GDM1 (cell line): ENCODE measurements around the gene TFAP2E.

Experiments
- DNase-seq: peaks from one replicate; lab custom pipeline; 2025; lab: John Stamatoyannopoulos, UW

TFAP2E gene

DNA sequence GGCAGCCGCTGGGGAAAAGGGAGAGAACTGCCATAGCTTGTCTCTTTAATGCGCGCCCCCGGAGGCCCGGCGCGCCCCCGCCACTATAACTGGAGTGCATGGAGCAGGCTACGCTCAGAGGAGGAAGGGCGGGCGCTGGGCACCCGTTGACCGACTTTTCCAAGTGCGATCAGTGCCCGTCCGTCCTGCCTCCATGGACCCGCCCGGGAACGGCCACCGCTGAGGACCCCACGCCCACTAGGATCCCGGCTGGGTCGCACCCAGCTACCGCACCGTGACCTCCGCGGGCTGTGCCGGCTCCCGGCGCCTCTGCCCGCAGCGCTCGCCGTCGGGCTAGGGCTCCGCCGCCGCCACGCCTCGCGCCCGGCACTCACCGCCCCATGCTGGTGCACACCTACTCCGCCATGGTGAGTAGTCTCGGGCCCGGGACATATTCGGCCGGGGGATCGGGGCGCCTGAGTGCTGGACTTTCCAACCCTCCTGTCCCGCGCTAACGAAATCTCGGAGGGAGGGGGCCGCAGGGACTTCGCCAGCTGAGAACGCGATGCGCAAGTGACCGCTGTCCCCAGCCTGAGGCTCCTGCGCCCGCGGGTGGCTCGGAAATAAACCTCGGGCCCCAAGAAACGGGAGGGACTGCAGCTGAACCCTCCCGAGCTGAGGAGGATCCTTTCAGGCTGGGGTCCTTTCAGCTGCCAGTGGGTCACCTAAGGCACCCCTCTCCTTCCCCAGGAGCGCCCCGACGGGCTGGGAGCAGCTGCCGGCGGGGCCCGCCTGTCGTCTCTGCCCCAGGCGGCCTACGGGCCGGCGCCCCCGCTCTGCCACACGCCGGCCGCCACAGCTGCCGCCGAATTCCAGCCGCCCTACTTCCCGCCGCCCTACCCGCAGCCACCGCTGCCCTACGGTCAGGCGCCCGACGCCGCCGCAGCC is at the start of gene TFAP2E:
TSS of gene TFAP2E (plus strand) at position 117 of the 927 bp plus-strand sequence. CDS start at position 381, 264 bp downstream.
- DNase-seq: no peak

DNA sequence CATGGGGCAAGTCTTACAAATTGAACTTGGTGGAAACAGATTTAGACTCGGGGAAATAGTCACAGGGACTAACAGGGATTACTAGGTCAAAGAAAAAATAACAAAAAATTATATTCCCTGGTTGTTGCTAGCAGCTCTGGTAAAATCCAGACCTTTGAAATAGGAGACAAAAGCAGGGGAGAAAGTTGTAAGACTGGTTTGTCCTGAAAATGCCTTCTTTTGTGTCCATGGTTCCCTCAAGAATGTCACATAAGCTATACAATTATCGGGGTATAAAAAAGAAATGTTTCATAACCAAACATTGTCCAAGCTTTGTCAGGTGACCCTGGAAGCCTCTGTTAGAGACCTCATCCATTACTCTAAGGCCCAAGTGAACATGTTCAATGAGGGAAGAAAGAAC is 49.0 kb upstream of the TFAP2E start:
- no peak for DNase-seq

DNA sequence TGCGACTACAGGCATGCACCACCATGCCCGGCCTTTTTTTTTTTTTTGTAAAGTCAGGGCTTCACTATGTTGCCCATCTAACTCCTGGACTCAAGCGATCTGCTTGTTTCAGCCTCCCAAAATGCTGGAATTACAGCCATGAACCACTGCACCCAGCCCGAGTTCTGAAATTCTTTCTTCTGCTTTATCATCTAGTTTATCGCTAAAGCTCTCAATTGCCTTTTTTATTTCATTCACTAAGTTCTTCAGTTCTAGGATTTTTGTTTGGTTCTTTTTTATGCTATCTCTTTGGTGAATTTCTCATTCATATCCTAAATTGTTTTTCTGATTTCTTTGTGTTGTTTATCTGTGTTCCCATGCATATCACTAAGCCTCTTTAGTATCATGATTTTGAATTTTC is 42.9 kb upstream of the TFAP2E start:
- no peak for DNase-seq

DNA sequence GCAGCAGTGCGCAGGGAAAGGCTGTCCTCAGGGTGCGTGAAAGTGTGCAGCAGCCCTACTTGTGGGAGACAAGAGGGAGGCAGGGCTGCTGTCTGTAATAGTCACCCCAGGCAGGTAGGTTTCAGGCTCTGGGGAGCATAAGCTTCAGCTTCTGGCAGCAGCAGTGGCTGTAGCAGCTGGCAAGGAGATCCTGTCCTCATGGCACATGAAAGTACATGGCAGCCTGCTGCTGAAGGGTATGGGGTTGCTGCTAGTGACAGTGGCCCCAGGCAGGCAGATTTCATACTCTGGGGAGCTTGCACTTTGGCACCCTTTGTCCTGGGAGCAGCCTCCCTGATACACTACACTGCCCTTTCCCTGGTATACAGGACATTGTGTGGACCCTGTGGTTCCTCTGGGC is 42.2 kb upstream of the TFAP2E start:
- no peak for DNase-seq

DNA sequence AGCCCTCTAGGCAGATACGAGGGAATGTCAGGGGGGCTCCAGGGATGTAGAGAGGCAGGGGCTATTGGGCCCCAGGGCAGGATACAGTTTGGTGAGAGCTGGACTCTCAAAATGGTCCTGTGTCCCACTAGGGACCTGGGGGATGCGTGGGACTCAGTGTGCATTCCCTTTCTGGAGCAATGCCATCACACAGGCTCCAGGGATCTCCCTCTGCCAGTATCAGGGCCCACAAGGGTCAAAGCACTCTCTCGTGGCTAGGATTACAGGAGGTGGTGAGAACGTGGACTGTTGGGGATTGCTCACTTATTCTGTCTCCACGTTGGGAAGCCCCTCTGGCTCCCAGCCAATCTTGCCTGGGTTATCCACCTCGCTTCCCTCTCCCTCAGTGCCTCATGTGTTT is 41.7 kb upstream of the TFAP2E start:
- DNase-seq: no peak

DNA sequence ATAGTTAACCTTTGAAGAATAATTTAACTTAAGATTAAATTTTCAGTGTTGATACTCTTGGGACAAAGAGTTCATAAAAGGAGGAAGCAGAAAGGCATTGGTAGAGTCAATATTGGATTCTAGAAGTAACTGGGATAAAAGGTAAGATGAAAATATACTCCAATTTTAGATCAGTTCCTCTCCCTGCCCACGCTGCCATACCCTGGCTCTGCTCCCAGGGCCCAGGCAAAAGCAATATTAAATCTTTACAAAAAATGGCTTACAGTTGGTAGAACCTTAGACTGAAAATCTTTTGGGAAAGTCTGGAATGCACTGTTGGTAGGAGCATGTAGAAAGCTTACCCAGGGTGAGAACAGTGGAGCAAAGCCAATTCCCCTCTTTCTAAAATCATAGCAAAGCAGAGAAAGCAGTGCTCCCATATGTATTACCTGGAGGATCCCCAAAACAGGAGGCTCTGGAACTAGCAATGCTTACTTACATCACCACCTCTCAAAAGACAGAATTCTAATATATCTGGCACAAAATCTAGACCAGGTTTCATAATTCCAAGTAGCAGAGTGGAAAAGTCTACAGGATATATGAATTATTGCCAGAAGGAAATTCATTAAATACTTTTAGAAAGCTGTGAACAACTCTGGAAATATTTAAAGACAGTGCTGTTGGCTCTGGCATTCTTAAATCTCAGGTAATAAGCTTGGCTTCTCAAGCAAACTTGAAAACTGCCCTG is 40.5 kb upstream of the TFAP2E start:
- no peak for DNase-seq

DNA sequence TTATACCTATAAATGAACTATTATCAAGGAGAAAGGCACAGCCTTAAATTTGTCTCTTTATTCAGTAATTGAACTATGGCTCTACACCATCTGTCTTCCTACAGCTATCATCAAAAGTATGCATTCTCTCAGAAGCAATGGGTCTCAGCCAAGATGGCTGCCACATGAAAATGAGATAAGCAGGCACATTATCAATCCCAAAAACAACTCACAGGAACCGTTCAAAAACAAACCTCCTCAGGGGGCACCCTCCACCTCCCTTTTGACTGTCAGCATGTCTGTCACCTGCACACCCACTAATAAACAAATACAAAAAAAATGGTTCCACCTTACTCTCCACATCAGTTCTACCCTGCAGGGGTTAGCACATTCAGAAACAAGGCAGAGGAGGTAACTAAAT is 39.5 kb upstream of the TFAP2E start:
- DNase-seq: no peak

DNA sequence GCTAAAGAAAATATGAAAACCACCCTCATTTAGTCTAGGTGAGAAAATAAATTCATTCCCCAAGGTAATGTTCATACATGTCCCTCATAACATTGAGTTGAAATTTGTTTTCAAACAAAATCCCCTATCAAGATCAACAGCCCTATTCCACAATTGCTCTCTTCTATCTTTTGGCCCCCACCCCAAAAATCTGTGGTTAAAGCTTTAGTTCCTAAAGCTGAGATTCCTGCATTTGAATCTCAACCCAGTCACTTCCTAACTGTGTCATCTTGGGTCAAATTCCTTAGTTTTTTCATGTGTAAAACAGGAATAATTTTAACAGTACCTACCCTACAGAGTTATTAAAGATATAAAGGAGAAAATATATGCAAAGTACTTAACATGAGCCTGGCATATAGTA is 37.9 kb upstream of the TFAP2E start:
- DNase-seq: no peak

DNA sequence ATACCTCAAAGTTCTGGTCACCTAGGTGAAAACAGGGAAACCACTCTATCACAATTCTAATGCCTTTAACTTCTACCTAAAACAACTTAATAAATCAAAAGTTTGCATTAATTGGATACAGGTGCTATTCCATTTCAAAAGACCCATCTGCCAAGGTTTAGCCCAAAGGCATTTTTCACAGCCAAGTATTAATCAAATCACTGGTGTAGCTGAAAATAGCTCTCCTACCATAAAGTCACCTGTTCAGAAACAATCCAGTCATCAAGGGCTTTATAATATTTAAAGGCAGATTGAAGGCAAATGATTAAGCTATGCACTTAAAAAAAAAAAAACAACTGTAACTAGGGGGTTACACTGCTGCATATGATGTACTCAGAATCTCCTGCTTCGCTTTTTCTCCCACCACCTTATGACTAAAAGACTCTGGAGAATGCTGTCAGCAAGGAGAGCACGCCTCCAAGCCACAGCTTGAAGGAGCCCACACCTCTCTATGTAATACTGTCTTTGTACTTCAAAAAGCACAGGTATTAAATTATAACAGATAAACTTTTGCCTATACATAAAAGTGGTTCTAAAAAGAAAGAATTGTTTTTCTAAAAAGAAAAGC is 36.5 kb upstream of the TFAP2E start:
- no peak for DNase-seq

DNA sequence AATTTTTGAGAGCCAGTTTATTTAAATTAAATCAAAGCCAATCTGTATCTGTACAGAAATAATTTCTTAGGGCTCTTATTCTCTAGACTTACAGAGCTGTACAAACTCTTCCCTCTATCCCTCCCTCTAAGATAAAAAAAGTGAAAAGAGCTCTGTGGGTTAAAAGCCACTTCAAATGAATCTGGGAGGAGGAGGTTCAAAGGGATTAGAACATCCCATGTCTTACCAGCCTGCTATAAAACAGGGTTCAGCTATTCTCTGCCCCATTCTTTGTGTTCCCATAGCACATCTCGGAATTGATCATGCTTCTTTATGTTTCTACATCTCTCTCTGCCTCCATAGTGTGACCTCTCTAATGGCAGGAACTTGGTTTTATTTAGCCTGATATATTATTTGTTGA is 35.3 kb upstream of the TFAP2E start:
- DNase-seq: no peak

DNA sequence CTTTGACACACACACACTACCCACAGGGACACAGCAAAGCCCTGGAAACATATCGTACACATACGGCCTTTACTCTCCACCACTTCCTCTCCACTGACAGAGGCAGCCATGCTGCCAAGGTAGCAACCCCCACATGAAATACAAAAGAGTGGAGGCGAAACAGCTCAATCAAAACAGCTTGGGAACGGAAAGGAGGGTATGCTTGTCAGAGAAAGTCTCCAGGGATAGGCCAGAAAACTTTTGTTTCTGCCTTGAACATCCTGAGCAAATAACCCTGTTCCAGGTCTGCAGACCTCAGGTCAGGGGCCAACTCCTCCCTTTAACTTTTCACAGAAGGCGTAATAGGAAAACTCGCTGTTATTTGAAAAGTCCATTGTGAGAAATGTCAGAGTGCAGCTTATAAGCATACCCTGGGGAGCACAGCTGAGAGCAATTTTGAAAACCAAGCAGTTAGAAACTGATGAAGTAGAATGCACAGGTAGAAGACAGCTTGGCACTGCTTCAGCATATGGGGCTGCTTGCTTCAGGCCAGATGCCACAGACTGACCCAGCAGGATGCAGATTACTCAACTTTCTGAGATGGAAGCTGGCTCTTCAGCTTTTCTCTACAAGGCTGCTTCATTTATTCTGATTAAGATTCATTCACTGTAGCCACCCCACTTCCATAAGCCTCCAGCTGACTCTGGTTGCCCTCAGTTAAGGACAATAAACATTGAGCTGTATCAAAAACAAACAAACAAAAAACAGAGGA is 33.9 kb upstream of the TFAP2E start:
- no peak for DNase-seq

DNA sequence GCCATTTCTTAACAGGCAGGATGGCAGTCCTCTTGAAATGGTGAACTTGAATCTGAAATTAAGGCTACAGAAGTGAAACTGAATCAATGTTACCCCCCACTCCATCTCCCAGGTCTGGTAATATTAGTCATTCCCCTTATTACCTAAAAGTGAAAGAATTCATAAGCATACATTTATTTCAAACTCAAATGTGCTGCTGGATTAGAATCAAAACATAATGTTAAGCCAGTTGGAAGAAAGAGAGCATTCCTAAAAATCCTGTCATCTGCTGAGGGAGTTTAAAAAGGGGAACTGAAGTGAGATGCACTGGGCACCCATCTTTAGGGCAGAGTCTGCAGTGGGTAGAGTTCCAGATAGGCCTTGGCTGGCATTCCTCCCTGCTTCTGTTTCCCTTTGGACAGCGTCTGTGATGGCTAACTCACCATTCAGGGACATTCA is 33.3 kb upstream of the TFAP2E start:
- no peak for DNase-seq

DNA sequence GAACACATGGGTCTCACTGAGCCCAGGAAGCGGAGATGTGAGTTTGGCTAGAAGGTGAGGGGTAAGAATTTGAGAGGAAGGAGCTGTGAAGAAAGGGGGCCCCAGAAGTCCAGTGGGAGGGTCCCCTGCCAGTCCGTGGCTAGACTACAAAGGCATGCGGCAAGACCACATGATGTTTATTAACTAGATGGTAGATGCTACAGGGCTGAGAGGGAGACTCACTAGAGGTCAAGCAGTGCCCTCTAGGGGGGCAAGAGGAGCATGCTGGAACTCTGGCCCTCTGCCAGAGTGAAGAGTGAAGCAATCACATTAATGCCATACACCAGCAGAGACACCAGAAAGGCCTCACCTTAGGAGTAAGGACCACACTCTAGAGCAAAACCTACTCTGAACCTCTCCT is 28.1 kb upstream of the TFAP2E start:
- DNase-seq: no peak

DNA sequence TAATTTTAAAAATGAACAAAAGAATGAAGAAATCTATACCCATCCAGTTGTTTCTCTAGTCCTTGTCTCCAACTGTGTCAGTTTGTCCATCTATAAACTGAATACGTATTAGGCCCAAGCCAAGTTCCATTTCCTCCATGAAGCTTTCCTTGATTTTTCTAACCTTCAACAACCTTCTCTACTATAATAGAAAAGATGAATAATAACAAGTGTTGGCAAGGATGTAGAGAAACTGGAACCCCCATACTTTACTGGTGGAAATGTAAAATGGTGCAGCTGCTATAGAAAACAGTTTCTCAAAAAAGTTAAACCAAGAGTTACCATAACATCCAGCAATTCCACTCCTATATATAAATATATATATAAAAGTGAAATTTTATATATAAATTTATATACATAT is 26.5 kb upstream of the TFAP2E start:
- DNase-seq: no peak

DNA sequence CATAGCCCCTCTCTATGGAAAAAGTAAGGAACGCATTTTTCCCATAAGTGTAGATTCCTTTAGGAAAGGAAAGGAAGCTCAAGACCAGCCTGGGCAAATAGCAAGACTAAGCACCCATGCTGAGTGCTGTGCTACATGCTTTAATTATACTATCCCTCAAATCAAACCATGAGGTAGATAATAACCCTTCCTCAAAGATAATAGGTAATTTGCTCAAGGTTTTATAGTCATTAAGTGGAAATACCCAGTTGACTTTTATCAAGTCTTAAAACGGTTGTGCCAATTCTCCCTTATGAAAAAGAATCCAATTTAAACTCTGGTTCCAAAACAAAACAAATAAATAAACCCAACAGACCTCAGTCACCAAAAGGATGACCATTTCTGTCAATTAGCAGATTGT is 19.3 kb upstream of the TFAP2E start:
- DNase-seq: no peak

DNA sequence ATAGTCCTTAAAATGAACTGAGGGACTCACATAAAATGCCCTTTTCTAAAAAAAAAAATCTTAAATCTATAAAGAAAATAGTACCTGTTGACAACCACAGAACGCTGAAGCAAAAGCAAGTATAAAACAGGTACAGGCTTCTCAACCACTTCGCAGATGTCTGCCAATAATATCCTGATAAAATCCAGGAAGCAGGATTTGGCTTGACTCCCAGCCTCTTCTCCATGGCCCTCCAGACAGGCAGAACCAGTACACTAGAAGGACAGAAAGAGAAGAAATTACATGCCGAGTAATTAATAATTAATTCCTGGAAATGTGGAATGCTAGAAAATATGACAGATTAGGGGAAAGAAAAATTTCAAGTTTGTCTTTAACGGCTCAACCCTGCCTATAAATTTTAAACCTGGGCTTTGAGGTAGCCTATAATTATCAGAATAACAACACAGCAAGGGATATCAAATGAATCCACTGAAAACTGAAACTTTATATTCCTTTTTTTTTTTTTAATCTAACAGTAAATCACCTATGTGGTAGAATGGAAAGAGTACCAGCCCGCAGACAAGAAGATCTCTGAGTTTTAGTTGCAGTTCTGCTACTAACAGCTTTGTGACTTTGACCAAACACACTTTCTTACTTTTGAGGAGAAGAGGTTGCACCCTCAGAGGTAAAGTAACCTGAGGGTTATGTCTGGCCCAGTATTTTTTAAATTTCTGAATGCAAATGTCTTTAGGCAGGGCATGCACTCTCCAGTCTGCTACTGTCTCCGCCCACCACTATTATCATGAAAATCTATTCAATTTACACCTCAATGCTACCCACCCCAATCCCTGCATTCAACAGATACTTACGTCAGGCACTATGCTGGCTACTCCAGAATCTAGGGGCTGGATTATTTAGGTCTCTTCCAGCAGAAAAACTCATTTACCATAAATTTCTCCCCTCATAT is 18.6 kb upstream of the TFAP2E start:
- DNase-seq: no peak

DNA sequence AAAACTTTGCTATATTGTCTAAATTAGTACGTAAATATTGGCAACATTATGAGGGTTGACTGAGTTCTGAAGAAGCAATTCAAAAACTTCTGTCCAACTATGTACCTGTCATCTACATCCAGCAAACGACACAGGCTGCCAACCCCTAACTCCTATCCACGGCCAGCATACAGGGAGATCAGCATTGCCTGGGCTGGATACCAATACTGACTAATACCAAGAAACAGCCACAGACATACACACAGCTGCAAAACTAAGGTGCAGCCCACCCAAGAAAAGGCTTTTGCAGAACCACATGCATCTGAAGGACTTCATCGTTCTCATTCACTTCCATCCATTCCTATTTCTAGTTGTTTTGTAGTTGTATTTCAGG is 17.9 kb upstream of the TFAP2E start:
- no peak for DNase-seq

DNA sequence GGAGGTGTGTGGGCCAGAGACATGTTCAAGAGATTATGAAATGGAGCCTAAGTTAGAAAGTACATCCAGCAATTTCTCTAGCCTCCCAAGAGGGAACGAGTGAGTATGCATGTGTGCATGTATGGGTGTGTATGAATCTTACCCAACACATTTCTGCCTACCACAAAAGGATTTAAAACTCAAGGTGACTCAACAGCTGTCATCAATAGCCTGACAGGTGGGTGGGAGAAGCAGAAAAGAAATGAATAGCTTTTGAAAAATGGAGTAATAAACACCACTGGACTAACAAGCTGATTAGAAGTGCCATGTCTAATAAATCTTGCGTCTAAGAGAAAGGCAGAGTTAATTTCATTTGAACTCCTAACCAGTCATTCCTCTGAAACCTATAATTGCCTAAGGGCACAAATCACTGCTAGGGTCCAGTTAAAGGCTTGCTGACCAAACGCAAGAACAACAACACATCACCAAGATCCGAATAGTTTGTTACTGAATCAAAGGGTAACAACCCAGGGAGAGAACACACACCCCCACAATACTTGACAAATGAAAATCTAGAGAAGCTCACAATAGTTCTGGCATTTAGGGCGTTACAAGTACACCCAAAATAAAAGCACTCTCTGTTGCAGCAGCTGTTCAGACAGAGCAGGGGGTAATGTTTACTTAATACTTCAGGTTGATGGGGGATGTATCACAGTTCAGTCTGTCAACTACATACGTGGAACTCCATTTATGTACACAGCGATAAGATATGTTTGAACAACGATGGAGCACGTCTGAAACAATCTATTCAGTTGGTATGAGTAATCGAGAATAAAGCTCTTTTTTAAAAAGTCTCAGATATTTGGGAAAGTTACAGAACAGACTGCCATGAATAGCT is 17.3 kb upstream of the TFAP2E start:
- DNase-seq: no peak

DNA sequence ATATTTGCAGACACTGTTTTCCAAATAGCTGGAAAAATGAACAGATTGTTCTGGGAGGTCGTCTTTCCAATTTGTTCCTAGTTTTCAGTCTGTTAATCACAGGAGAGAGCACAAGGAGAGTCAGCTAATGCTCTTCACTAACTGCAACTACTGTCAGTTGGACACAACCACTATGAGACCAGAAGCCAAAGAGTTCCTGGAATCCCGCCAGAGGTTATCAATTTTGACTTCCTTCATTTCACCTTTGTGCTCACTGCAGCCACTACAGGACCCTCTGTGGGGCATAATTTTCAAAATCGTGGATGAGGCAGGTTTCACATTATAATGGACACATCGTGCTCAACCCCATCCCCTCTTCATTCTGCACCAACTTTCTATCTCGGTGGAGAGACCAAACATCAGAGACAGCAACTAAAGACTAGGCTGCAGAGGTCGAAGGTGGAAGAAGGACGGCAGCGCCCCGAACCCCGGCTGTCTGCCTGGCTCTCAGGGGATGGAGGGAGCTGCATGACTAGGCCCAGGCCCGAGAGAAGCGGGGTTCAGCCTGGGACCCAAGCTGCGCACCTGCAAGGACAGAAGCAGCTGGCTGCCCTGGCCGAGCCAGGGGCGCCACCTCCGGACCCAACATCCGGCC is 16.5 kb upstream of the TFAP2E start:
- no peak for DNase-seq
